ENCODE measurements around the gene CLUH.
A peak's percentile ranks its signal among the peaks of the same experiment; 100 is the strongest.
"Not testable (repeated sequence)": the region's sequence is repeated elsewhere in the genome, so short reads cannot be mapped to it uniquely, and the experiment has no call there.

Gene CLUH

DNA sequence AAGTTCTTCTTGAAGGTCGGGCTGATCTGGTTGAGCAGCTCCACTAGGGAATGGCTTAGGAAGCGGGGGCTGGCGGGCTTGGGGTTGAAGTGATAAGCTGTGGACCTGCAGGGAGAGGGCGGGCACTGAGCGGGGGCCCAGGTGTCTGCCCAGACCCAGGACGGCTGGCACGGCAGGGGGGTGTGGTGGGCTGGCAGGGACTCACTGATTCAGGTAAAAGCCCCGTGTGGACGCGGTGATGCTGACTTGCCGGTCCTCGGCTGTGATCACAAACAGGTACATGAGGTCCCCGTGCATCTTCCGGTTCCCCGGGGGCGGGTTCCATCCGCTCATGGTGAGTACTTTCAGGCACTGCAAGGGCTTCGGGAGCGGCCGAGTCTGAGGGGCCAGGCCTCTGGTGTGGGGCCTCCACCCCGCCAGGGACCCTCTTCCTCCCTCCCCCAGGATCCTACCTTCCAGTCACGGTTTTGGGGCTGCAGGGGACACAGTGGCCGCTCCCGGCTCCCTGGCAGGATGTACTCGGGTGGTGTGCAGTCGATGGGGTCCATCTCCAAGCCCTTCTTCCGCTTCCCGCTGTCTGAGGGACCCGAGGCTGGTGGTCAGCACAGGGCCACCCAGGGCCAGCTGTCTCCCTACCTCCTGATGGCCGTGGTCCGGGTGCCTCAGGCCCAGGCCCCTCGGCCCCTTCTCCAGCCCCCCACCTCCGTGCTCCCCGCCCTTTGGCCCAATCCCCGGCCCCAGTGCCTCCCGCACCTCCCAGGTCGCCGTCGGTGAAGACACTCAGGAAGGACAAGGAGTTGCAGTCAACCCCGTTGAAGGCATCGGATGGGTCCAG lies 10.2 kb downstream of the CLUH start:
- no peak for DNase-seq

DNA sequence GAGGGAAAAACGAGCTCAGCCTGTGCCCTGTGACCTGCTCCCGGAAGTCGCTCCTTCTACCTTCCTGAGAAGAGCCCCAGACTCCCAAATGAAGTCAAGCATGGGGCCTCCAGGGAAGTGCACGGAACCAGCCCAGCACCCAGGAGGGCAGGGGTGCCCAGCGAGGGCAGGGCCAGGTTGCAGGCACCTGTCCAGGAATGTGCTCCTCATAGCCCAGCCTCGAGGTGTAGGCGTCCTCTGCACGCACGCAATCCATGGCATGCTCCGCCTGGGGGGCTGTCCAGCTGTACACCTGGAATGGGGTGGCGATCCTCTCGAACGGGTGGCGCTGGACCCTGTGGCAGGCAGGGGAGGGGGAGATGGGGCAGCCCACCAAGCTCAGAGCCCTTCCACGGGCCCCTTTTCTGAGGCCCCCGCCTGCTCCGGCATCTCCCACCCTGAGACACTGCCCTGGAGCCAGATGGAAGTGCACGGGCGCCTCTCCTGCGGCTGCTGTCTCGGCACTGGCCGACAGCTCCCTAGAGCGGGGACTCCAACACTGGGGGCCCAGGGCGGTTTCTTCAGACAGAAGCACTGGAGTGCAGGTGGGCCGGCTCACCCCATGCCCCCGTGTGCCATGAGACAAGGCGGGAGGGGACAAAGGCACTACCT lies 10.9 kb downstream of the CLUH start:
- no peak for DNase-seq

DNA sequence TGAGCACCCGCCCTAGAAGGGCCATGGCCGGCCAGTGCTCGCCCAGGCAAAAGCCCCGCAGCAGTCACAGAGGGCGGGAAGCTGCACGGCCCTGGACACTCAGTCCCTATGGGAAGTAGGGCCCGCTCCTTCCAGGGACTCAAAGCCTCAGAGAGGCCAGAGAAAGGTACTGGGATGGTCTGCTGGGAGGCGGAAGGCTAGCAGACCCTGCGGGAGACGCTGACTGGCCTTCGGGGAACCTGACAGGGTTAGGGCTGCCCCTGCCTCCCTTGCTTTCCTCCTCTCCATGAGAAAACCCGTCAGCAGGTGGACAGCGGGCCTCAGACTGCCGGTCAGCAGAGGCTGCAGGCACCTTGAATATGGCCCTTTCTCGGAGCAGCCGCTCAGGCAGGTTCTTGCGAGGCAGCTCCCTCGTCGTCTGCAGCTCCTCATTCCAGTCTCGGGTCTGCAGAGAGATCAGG lies 11.5 kb downstream of the CLUH start:
- no peak for DNase-seq

DNA sequence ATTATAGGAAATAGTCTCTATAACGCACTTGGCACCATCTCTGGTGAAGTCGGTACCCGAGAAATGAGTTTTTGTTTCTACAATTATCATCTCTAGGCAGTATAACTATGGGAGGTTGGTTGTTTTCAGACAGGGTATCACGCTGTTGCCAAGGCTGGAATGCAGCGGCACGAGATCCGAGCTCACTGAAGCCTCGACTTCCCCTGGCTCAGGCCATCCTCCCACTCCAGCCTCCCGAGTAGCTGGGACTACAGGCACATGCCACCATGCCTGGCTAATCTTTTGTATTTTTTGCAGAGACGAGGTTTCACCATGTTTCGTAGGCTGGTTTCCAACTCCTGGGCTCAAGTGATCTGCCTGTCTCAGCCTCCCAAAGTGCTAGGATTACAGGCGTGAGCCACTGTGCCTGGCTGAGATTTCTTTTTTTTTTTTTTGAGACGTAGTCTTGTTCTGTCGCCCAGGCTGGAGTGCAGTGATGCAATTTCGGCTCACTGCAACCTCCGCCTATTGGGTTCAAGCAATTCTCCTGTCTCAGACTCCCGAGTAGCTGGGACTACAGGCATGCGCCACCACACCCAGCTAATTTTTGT lies 12.3 kb downstream of the CLUH start:
- not testable (repeated sequence) for DNase-seq

DNA sequence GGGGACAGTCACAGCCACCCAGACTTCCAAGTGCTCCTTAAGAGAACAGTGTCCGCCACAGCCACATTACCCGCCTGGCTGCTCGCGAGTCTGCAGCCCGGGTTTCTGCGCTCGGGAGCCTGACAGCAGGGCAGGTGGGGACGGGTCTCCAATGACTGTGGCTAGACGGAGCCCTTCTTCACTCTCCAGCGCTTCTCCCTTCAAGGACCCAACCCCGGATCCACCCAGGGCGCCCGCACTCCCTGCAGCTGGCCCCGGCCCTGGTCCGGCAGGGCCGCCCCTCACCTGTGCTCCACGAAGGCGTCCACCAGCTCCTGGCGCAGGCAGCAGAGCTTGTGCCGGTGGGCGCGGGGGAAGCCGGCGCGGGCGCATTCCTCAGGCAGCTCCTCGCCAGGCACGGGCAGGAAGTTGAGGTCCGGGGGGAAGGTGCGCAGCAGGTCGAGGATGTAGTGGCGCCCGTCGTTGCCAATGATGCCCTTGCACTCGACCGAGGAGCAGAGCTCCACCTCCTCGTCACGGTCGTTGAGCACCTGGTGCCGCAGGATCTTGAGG lies 13.9 kb downstream of the CLUH start:
- DNase-seq: no peak

DNA sequence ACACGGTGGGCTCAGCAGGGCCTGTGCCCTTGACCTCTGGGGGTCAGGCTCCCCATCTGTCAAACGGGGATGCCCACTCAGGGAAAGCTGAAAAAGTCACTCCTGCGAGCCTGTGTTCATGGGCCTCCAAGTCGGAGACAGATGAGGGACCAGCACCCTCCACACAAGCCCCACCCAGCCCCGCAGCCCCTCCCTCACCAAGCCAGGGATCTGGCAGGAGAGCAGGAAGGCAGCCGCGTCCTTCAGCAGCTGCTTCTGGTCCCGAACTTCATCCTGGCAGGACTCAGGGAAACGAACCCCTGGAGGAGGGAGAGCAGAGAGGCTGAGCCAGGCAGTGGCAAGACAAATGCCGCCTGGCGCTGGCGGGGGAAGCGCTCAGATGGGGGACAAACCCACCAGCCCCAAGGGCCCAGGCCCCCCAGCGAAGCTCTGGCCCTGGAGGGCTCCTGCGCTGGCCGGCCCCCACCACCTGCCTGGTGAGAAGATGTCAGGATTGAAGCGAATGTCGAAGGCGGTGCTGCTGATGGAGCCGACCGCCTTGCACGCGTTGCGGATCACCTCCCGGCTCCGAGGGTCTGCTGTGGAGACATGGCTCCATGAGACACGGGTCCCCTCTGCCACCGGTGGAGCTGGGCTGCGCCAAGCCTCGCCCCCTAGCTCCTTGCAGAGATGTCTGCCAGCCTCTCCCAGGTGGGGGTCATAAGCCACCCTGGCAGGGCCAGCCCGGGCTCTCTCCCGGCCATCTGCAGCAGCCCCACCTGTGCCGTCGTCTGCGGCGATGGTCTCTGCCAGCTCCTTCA lies 15.4 kb downstream of the CLUH start:
- DNase-seq: peak in 1 of 14 donors; percentile 40

DNA sequence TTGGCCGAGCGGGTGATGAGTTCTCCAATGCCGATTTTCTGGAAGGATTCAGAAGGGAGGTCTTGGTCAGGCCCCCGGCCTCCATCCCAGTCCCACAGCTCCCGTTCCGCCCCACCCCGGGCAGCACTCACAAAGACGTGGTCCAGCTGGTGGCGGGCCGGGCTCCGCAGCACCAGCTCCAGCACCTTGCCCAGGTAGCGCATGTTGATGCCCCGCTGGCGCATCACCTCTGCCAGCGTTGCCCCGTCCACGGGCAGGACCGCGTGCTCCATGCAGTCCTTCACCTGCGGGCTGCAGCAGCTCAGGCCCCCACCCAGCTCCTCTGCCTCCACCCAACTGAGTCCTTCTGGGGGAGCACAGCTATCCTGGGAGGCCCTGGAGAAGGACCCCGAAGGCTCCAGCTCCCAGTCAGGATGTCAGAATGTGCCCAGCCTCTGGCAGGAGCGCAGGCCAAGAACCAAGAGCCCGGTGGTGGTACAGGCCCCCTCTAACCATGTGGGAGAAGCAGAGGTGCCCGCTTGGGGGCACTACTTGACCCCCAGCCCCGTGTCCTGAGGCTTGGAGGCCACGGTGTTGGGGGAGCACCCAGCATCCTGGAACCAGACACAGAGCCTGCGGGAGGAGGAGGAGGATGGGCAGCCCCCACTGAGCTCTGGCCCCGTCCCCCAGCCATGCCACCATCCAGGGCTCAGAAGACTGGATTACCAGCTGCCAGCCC lies 16.2 kb downstream of the CLUH start:
- no peak for DNase-seq

DNA sequence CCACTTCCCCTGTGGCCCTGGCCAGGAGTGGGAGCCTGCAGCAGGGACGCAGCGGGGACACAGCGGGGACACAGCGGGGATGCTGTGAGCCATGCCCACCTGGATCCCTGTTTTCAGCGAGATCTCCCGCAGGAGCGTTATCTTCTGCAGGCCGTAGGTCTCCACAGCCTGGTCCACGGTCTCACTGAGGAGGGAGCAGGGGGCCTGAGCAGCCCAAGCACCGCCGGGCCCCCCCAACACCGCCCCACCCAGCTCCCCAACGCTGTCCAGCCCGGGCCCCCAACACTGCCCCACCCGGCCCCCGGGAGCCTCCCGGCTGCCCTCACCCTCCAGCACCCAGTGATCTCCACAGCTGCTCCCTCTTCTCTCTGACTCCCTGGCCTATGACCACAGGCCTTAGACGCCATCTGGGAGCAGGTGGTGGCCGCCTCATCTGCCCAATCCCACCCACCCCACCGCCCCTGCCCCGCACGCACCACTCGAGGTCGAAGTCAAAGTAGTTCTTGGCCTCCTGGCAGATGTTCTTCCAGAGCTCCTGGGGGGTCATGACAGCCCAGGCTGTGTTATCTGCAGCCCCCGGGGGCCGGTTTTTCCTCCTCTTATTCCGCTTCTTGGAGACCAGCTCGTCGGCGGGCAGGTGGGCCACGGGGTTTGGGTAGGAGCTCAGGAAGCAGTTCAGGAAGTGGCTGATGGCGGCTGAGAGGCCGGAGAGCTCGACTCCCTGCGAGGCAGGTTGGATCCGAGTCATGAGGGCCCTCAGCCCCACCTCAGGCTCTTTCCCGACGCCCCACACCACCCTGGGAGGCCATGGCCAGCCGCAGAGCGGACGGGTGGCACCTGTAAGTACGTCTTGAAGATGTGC lies 17.0 kb downstream of the CLUH start:
- no peak for DNase-seq

DNA sequence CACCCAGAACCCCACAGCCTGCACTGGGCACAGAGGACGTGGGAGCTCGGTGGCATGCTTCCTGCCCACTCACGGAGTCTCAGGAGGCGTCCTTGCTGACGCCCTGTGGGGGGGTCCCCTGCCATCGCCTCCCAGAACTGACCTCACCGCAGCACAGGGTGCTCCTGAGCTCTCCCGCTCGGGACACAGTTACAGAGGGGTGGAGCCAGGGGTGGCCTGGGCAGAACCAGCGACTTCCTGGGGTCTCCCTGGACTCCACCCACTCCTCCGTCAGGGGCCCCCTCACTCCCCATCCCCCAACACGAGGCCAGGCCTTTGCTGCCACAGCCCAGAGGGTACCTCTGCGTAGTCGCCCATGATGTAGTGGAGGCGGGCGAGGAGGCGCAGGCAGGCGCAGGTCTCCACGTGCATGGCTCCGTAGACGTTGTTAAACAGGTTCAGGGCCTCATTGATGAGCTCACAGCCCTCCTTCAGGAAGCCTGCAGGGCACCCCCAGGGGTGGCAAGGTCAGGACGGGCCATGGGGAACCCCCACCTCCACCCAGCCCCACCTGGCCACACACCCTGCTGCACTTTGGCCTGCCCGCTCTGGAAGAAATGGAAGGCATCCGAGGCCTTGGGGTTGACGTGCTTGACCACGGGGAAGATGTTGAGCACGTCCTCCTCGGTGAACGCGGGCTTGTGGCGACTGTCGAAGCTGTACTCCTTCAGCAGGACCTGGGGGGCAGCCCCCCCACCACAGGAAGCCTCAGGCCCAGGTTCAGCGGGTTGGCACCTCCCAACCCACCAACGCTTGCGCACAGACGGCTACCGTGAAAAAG lies 17.8 kb downstream of the CLUH start:
- DNase-seq: no peak

DNA sequence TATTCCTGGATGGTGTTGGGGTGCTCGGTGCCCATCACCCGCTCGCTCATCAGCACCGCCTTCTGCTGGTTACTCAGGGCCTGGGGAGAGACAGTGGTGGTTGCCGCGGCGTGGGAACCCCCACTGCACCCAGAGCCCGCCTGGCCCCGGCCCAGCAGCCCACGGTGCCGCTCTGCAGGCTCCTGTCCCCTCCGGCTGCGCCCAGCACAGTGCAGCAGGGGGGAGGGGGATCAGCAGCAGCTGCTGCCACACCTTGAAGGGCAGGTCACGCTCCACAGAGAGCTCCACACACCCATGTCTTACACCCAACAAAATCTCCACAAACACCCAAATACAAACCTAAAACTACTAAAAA lies 18.8 kb downstream of the CLUH start:
- no peak for DNase-seq

DNA sequence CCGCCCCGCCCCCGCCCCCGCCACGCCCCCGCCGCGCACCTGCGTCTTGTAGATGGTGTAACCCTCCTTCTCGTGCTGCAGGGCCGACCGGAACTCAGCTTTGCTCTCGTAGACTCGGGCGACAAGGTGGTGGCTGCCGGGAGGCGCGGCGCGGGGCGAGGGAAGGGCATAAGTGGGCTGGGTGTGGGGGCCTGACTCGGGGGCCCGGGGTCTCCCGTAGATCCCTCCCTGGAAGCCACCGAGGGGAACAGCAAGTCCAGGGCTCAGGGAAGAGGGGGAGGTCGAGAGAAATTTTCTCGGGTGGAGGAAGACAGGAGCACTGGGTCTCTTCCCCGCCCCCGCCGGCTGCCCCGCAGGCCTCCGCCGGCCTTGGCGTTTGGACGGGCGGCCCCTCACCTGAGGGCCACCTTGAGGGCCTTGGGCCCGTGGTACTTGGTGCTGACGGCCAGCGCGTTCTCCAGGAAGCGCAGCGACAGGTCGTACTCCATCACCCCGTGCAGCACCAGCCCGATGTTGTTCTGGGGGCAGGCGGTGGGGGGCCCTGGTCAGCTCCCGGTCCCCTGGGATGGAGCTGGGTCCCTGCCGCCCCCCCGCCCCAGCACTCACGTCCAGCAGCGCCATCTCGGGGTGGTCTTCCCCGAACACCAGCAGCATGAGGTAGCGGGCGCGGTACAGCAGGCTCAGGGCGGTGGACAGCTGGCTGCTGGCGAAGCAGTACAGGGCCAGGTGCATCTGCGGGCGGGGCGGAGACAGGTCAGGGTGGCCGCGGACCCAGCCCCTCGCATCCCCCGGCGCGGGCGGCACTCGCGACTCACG lies 19.4 kb downstream of the CLUH start:
- DNase-seq: no peak

DNA sequence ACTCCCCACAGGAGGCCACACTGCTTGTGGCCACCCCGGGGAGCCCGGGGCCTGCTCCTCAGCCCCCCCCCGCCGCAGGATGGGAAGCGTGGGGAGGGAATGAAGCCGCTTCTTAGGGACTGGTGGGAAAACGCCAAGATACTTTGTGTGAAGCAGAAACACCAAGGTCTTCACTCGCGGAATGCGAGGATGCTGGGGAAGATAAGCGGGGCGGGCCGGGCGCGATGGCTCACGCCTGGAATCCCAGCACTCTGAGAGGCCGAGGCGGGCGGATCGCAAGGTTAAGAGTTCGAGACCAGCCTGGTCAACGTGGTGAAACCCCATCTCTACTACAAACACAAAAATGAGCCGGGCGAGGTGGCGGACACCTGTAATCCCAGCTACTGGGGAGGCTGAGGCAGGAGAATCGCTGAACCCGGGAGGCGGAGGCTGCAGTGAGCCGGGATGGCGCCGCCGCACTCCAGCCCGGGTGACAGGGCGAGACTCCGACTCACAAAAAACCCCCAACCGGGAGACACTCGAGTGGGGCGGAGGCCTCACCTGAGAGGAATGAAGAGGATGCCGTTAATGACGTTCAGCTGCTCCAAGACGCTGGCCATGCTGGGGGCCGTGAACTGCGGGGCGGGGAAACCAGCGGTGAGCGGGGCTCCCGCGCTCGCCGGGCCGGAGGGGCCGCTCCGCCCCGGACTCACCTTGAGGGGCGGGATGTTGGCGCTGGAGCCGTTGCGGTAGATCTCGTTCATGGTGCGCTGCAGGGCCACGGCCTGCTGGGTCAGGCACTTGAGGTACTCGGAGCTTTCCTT lies 20.3 kb downstream of the CLUH start:
- DNase-seq: no peak

DNA sequence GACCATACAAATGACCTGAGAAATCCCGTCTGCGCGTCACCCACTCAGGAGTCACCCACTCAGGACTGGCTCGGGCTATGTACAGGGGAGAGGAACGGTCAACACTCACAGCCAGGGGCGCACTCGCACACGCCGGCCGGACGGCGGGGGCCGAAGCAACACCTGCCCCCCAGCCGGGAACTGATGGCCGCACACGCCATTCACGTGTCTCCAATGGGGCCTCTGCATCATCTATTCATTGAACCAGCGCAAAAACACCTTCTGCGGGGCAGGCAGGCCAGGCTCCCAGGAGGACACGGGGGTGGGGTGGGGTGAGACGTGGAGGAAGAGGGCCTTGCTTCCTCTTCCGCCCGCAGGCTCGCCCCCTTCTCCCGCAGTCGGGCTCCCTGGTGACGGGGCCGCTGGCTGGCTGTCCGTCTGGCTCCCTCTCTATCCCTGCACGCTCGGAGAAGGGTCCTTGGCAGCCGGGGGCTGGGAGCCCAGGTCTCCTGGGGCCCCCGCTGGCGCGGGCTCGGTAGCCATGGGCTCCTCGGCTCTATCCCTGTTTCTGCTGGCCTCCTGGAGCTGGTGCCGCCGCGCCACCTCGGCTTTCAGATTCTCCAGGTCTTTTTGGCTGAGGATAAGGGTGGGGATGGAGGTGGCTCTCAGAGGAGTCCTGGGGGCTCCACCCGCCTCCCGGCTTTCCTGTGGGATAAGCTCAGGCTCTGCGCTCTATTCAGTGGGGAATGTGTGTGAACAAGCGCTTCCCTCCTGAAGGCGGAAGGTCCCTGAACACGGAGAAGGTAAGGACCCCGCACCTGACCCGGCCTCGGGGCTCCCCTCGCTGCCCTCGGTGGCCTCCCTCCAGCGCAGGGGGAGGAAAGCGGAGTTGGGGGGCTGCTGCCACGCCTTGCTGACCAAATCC lies 21.1 kb downstream of the CLUH start:
- DNase-seq: no peak

DNA sequence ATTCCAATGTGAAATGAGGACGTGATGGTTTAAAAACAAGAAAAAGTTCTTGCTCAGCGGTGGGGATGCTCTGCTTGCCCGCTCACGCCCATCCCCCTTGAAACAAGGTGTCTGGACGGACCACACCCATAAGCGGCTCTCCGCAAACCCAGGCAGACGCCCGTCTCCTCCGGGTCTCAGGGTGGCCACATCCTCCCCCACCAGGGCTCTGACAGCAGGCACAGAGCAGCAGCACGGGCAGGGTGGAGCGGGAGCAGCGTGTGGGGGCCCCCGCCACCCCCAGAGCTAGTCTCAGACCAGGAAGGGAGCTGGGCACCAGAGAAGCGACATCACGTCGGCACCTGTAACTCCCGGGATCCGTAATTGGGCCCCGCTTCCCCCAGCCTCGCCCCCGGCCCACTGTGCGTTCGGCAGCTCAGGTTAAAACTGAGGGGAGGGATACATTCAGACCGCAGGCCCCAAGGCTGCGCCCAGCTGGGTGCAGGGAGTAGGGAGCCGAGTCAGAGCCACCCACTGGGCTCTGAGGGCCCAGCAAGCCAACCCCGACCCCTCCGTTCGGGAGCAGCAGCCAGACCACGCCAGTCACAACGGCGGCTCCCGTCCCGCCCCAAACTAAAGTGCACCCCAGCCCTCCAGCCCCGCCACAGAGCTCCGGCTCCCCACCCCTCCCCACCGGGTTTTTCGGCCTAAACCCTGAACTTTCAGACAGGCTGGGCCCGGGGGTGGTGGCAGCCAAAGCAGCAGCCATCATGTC lies 22.0 kb downstream of the CLUH start:
- DNase-seq: no peak

DNA sequence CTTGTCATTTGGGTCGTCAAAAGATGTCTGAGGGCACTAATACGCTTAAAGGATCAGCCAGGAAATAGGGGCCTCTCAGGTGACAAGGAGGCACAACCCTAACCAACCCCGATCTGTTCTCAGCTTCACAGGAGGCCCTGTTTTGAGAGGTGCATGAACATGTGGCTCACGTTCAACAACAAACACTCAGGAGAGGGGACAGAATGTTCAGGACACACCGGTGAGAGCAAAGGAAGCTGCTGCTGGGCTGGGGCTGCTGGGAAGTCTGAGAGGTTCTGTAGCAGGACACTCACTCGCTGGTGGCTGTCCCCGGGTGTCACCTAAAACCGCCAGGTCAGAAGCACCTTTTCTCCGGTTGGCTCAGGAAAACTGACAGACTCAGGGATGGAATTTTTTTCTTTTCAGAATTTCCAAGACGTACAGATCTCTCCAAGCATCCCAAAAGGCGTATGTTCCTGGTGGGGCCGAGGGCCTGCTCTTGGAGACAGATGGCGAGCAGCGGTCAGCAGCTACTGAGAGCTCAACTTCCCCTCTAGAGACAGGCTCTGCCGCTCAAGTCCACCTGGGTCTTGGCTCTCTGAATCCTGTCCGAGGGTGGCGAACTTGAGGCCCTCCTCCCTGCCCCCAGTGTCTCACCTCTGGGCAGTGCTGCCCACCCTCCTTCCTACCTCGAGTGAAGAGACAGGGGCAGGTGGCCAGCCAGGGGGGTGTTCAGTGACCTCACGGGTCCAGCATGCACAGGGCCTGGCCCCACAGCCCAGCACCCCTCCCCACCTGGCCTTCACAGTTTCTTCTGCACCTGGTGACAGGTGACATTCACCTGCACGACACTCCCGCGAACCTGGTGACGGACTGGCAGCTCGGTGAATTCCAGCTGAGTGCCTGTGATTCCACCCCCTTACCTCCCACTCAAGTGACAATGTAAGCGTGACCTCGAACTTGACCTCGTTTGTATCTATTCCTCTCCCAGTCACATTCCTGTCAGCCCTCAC lies 22.9 kb downstream of the CLUH start:
- peak in 1 of 14 donors; percentile 49 for DNase-seq

Data from C1 segment of cervical spinal cord (tissue), 14 donors.